Fibroblast of mammary gland (primary cell): ENCODE measurements around the gene NTRK1.
A peak's percentile ranks its signal among the peaks of the same experiment; 100 is the strongest.

Experiments
- DNase-seq: peaks from one replicate; pipeline ENCODE4 v3.0.0-alpha.2; 2010; ENCODE audit warnings: low read depth
- H3K4me3 ChIP-seq: 2 replicates; pipeline ENCODE4 v1.5.1; 2011; ENCODE audit warnings: low read depth, mild to moderate bottlenecking, low read length, moderate library complexity; ENCODE audit not compliant: control insufficient read depth
- TF ChIP-seq, protein P1 (sequence below): conservative IDR thresholded peaks from 2 replicates; pipeline ENCODE4 v1.5.1; 2011; ENCODE audit warnings: low read depth, low read length, inconsistent platforms; ENCODE audit not compliant: control insufficient read depth, insufficient read depth

Gene NTRK1

DNA sequence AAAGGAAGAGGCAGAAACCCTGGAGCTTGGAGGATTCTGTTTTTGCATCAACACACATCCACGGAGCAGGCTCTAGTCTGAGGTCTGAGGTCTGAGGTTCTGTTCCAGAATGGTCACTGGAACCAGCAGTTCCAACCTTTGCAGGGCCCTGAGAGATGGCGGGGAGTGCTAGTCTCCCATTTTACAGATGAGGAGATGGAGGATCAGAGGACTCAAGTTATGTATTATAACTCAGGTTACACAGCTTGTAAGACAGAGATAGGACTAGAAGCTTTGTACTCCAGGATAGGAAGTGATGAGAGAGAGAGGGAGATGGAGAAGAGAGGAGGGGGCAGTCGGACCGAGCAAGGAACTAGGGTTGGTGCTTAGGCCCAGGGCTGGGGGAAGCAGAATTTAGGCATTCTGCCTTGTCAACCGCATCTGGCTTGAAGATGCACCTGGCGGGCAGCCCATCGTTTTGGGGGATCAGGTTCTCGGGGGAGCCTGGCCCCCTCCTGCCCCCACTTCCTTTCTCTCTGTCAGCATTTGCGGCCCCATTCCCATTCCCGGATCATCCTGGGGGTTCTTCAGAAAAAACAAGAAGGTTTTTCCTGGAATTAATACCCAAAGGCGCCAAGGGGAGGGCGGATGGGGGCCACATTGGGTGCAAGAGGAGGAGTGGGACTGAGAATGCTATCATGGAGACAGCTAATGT, 38.5 kb downstream of the NTRK1 start:
- no peak for DNase-seq
- TF ChIP-seq, protein P1, sequence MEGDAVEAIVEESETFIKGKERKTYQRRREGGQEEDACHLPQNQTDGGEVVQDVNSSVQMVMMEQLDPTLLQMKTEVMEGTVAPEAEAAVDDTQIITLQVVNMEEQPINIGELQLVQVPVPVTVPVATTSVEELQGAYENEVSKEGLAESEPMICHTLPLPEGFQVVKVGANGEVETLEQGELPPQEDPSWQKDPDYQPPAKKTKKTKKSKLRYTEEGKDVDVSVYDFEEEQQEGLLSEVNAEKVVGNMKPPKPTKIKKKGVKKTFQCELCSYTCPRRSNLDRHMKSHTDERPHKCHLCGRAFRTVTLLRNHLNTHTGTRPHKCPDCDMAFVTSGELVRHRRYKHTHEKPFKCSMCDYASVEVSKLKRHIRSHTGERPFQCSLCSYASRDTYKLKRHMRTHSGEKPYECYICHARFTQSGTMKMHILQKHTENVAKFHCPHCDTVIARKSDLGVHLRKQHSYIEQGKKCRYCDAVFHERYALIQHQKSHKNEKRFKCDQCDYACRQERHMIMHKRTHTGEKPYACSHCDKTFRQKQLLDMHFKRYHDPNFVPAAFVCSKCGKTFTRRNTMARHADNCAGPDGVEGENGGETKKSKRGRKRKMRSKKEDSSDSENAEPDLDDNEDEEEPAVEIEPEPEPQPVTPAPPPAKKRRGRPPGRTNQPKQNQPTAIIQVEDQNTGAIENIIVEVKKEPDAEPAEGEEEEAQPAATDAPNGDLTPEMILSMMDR: no peak
- no peak overlapping the region for H3K4me3 ChIP-seq

DNA sequence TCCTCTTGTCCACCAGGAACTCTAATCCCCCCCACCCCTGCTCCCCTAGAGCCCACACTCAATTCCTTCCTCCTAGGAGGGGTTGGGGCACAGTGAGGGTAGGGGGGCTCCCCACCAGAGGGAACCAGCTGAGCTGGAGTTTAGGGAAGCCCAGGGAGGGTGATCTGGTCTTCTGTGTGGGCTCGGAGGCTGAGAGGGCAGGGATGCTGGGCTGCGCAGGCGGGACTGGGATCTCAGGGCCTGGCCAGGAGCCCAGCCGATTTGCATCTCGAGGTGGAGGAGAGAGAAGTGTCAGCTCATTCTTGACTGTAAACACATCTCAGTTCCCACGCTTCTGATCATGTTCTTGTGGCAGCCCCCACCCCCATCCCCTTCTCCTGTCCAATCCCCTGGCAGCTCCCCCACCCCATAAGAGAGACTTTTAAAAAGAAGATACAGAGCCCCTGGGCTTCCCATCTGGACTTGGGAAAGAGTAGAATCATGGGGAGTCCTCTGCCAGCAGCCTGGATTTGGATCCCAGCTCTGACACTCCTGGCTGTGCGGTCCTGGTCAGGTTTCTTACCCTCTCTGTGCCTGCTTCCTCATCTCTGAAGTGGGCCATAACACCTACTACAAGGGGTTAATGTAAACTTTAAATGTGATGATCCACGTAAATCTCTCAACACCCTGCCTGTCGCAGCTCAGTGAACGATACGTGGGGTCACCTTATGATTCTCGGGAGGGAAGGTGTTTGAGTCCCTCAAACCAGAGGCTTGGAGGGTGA, 39.5 kb downstream of the NTRK1 start:
- peak; percentile 77 for DNase-seq
- TF ChIP-seq, protein P1: no peak
- H3K4me3 ChIP-seq: no peak overlapping the region

DNA sequence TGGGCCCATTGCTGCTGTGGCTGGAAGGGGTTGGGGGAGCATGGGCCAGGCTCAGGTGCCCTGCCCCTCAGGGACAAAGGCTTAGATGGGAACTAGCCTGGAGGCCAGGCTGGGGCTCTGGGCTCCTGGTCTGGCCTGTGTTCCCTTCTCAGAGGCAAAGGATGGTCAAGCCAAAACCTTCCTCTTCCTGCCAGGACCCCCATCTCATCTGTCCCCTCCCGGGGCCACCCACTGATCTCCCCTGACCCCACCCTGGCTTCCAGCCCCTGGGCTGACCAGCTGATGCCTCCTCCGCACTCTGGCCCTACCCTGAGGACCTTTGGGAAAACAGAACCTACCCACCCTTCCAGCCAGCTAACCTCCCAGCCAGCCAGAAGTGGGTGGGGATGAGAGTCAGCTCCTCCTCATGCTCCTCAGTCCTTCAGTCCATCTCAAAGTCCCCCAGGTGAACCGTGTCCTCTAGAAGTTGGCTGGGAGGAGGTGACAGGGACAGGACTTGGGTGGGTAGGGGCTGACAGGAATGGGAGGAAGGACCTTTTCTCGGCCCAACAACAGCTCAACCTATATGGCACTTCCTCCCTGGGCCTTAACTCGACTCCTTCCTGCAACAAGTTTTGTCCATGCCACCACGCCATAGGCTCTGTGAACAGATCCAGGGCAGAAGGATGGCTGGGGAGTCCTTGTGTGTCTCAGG, 40.4 kb downstream of the NTRK1 start:
- TF ChIP-seq, protein P1: no peak
- no peak for DNase-seq
- H3K4me3 ChIP-seq: no peak overlapping the region

DNA sequence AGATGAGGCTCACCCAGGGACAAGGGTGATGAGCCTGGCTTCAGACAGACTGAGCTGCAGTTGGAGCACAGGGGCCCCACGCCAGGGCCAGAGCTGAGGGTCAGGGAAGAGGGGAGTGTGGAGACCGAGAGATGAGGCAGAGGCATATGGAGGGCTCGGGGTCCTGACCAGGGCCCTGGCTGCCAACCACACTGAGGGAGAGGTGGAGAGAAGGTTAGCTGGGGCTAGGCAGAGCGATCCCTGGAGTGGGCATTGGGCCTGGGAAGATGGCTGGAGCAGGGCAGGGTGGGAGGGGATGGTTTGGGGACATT, 40.9 kb downstream of the NTRK1 start:
- TF ChIP-seq, protein P1: no peak
- DNase-seq: no peak
- H3K4me3 ChIP-seq: no peak overlapping the region

DNA sequence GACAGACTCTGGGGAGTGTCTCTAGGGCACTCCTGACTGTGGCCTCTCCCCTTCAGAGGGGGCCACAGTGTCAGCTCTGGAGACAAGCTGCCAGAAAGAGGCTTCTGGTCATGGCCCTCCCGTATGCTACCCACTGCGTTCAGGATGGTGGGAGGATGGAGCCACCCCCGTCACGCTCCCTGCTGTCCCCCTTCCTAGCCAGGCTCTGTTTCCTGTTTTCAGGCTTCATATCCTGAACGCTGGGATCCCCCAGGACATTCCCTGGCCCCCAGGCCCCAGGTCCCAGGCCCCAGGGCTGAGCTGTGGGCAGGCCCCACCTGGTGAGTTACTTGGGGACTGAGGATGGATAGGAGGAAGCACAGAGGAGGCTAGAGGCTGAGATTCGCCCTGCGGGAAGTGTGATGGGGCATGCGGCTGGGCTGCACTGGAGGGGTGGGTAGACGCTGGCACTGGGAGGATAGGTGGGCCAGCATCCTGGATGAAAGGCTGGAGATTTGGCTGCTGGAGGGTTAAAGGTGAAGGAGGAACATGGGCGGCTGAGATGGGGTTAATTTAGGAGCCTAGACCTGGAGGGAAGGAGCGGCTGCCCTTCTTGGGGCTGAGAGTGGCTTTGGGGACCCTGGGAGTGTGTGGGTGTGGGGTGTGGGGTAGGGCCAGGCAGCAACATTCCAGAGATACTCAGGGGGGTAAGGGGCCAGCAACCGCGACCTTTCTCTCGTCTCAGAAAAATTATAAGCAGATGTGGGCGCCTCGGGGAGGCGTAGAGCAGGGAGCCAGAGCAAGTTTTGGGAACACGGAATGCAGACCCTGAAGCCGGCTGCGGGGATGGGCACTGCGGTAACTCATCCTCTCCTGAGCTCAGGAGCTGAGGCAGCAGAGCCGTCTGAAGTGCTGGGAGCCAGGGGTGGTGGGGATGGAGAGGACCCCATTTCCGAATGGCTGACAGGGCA, 41.6 kb downstream of the NTRK1 start:
- TF ChIP-seq, protein P1: no peak
- DNase-seq: peak; percentile 35
- no peak overlapping the region for H3K4me3 ChIP-seq
